ENCODE measurements around the gene AKAP5.

Gene AKAP5

GRCh38 chr14:64459405-64460136 is 5.7 kb upstream of the AKAP5 start:
- no peak for DNase-seq (ENCODE audit: low spot score)

GRCh38 chr14:64461221-64461620 is 4.1 kb upstream of the AKAP5 start:
- DNase-seq (ENCODE audit: low spot score): no peak

- DNase-seq (ENCODE audit: low spot score): no peak
Measured at GRCh38 chr14:64463195-64463594, 2.1 kb upstream of the AKAP5 start.

GRCh38 chr14:64463873-64464272 is 1.4 kb upstream of the AKAP5 start:
- no peak for DNase-seq (ENCODE audit: low spot score)

- DNase-seq (ENCODE audit: low spot score): no peak
Measured at GRCh38 chr14:64464651-64465050, 648 bp upstream of the AKAP5 start.

- no peak for DNase-seq (ENCODE audit: low spot score)
Measured at GRCh38 chr14:64465831-64466554, 694 bp downstream of the AKAP5 start.

GRCh38 chr14:64467101-64467500 is 1.8 kb downstream of the AKAP5 start:
- no peak for DNase-seq (ENCODE audit: low spot score)

GRCh38 chr14:64467566-64467965 is 2.3 kb downstream of the AKAP5 start:
- DNase-seq (ENCODE audit: low spot score): no peak

- no peak for DNase-seq (ENCODE audit: low spot score)
Measured at GRCh38 chr14:64468451-64468850, 3.2 kb downstream of the AKAP5 start.

- no peak for DNase-seq (ENCODE audit: low spot score)
Measured at GRCh38 chr14:64474041-64474440, 8.7 kb downstream of the AKAP5 start.

- DNase-seq (ENCODE audit: low spot score): no peak
Measured at GRCh38 chr14:64474698-64475097, 9.4 kb downstream of the AKAP5 start.

- no peak for DNase-seq (ENCODE audit: low spot score)
Measured at GRCh38 chr14:64475585-64476273, 10.4 kb downstream of the AKAP5 start.

GRCh38 chr14:64476438-64476837 is 11.1 kb downstream of the AKAP5 start:
- DNase-seq (ENCODE audit: low spot score): no peak

- peak; percentile 43 for DNase-seq (ENCODE audit: low spot score)
Measured at GRCh38 chr14:64478634-64479250, 13.4 kb downstream of the AKAP5 start.

- DNase-seq (ENCODE audit: low spot score): no peak
Measured at GRCh38 chr14:64488590-64489099, 23.3 kb downstream of the AKAP5 start.

- no peak for DNase-seq (ENCODE audit: low spot score)
Measured at GRCh38 chr14:64491637-64492036, 26.3 kb downstream of the AKAP5 start.

GRCh38 chr14:64493455-64493854 is 28.2 kb downstream of the AKAP5 start:
- no peak for DNase-seq (ENCODE audit: low spot score)

GRCh38 chr14:64495252-64495651 is 30.0 kb downstream of the AKAP5 start:
- no peak for DNase-seq (ENCODE audit: low spot score)

GRCh38 chr14:64496764-64497163 is 31.5 kb downstream of the AKAP5 start:
- no peak for DNase-seq (ENCODE audit: low spot score)

GRCh38 chr14:64500088-64500487 is 34.8 kb downstream of the AKAP5 start:
- DNase-seq (ENCODE audit: low spot score): no peak

- no peak for DNase-seq (ENCODE audit: low spot score)
Measured at GRCh38 chr14:64501411-64502171, 36.3 kb downstream of the AKAP5 start.

- DNase-seq (ENCODE audit: low spot score): no peak
Measured at GRCh38 chr14:64502456-64502855, 37.2 kb downstream of the AKAP5 start.
